ENCODE measurements around the gene ZNF580. TPM values are rescaled to one million over a fixed set of nuclear protein-coding genes. Genes with fewer than 3 reads are reported as not detected.

The ZNF580 gene
- total RNA-seq, 1 experiment from 2014 or later: 21.6 TPM

GRCh38 chr19:55660991-55661390 lies 20.2 kb downstream of the ZNF580 start:
- DNase-seq (ENCODE audit: low spot score): no peak

GRCh38 chr19:55661826-55662225 lies 21.0 kb downstream of the ZNF580 start:
- DNase-seq (ENCODE audit: low spot score): no peak

GRCh38 chr19:55663846-55664536 lies 23.2 kb downstream of the ZNF580 start:
- DNase-seq (ENCODE audit: low spot score): no peak

GRCh38 chr19:55666343-55667005 lies 25.7 kb downstream of the ZNF580 start:
- no peak for DNase-seq (ENCODE audit: low spot score)

GRCh38 chr19:55667006-55667381 lies 26.2 kb downstream of the ZNF580 start:
- no peak for DNase-seq (ENCODE audit: low spot score)

DNA sequence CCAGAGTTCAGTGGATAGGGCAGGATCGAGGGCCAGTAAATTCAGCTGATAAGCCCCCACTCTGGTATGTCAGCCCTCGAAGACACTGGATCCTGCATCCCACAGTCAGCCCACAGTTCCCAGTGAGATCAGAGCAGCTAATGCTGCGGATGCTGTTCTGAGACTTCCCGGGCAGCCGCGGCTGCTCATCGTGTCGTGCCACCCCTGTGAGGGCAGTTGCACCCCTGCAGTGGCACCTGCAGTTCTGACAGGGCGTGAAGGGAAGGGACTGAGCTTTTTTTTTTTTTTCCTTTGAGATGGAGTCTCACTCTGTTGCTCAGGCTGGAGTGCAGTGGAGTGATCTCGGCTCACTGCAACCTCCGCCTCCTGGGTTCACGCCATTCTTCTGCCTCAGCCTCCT lies 26.7 kb downstream of the ZNF580 start:
- no peak for DNase-seq (ENCODE audit: low spot score)

GRCh38 chr19:55667958-55668357 lies 27.2 kb downstream of the ZNF580 start:
- no peak for DNase-seq (ENCODE audit: low spot score)

- DNase-seq (ENCODE audit: low spot score): no peak
These were observed 28.0 kb downstream of the ZNF580 start for GRCh38 chr19:55668603-55669348.

DNA sequence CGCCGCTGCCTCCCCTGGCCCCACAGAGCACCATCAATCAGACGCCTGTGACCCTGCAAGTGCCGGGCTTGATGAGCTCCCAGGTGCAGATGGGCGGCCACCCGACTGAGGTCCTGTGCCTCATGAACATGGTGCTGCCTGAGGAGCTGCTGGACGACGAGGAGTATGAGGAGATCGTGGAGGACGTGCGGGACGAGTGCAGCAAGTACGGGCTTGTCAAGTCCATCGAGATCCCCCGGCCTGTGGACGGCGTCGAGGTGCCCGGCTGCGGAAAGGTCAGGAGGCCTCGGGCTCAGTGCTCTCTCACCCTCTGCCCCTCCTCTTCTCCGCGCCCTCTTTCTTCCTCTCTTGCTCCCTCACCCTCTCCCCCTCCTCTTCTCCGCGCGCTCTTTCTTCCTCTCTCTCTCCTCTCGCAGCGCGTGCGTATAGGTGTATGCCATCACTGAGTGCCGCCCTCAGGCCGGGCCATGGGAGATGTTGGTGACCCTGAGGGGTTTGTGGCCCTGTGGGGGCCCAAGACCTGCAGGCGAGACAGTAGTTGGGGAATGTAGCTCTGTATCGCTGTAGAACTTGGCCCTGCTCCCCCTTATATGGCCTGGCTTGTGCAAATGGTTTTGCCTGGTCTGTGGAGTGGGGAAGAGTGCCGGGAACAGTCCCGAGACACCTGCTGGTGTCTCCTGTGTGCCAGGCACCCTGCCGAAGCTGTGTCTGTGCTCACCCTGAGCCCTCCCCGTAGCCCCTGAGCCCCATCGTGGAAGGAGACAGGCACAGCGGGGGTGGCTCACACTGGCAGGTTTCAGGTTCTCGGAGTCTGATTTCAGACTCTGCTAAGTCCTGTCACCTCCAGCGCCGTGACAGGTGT lies 28.8 kb downstream of the ZNF580 start:
- no peak for DNase-seq (ENCODE audit: low spot score)

- peak; percentile 99 for DNase-seq (ENCODE audit: low spot score)
These were observed 29.7 kb downstream of the ZNF580 start for GRCh38 chr19:55670280-55671053.

- DNase-seq (ENCODE audit: low spot score): no peak
These were observed 30.2 kb downstream of the ZNF580 start for GRCh38 chr19:55671054-55671378.

- peak; percentile 94 for DNase-seq (ENCODE audit: low spot score)
These were observed 31.6 kb downstream of the ZNF580 start for GRCh38 chr19:55672418-55672817.

- DNase-seq (ENCODE audit: low spot score): no peak
These were observed 32.7 kb downstream of the ZNF580 start for GRCh38 chr19:55673465-55673864.

DNA sequence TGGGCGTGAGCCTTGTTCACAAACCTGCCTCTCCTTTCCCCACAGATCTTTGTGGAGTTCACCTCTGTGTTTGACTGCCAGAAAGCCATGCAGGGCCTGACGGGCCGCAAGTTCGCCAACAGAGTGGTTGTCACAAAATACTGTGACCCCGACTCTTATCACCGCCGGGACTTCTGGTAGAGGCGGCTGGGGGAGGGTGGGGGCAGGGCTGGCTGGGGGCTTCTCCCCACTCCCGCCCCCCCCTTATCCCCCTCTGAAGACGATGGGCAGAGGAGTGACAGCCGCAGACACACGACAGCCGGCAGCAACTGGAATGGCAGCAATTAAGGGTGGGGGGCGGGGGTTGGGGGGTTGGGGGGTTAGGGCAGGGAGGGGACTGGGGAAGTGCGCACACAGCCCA lies 33.1 kb downstream of the ZNF580 start:
- DNase-seq (ENCODE audit: low spot score): no peak

GRCh38 chr19:55674459-55674840 lies 33.6 kb downstream of the ZNF580 start:
- no peak for DNase-seq (ENCODE audit: low spot score)

DNA sequence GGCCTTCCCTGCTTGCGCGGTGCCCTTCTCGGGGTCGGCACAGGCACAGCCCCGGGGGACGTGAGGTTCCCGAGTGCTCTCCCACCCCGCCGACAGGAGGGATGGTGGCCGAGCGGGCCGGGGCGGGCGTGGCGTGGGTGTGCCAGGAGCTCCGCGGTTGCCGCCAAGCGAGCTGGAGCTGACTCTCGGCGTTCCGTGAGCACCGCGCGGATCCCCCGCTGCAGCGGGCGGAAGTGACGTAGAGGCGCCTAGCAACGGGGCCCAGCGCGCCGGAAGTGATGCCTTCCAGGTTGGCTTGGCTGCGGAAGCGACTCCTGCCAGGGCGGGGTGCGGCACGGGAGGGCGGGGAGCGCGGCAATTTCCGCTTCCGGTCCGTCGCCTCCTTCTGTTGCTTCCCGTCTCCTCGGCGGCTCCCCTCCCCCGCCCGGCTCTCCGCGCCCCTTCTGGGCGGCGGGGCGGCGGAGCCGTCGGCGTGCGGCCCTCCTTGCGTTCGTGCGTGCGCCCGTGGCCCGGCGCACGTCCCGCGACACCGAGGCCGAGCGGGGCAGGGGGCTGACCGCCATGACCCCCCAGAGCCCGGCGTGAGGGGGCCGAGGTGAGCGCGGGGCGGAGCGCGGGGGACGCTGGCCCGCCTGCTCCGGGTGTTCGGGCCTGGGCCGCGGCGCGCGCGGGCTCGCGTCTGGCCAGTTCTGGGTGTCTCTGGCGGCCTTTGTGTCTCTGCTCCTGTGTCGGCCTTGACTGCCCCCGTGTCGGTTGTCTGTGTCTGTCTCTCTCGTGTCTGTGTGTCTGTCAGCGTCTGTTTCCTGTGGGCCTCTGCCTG lies 34.2 kb downstream of the ZNF580 start, which contains the start of gene EPN1:
EPN1 (plus strand) TSS at position 386 of the 820 bp plus-strand sequence. CDS start 3,402 bp downstream, outside the sequence.
- peak; percentile 98 for DNase-seq (ENCODE audit: low spot score)

GRCh38 chr19:55675661-55676354 lies 35.0 kb downstream of the ZNF580 start:
- DNase-seq (ENCODE audit: low spot score): no peak

DNA sequence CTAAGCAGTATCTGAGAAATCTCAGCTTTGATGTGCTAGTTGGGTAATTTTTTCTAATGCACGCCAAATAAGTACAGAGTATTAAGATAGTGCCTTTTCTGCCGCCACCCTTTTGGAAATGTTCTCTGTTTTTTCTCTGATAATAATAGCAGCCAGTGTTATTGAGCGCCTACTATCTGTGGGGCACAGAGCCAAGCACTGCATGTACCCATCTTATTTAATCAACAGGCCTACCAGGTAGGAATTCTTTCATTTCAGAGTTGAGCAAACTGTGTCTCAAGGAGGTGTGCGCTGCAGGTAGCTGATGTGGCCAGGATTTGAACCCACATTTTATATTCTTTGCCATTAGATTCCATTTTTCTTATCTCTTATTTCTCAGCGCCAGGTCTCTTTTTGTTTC lies 35.6 kb downstream of the ZNF580 start:
- no peak for DNase-seq (ENCODE audit: low spot score)

GRCh38 chr19:55676889-55677505 lies 36.2 kb downstream of the ZNF580 start:
- no peak for DNase-seq (ENCODE audit: low spot score)
